ENCODE measurements around the gene RPS6KB1.

Gene RPS6KB1

DNA sequence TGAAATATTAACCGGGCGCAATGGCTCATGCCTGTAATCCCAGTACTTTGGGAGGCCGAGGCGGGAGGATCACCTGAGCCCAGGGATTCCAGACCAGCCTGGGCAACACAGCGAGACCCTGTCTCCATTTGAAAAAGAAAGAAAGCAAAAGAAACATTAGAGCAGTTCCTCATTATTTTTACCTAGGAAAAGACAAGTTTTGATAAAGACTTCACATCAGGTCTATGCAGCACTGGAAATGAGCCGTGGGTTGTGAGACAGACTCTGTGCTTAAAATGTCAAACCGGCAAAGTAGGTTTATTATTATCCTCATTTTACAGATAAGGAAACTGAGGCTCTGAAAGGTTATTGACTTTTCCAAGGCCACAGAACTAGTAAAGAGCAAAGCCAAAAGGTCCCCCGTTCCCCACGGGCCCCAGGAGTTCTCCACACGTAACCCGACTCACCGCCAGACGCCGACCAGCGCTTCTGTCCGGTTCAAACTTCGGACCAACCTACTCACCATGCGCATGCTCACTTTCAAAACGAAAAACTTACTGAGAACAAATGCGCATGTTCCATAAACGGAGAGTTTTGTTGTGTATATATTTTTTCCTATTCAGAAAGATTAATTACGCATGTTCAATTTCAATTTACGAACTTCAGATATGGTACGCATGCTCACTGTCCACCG, 534 bp upstream of the RPS6KB1 start:
- Histone ChIP-seq H3K27me3 (ENCODE audit: insufficient read depth, low read depth, severe bottlenecking) (no peaks in the 10 kb centered on the region), H3K4me3 (ENCODE audit: low read depth, low read length) (peak overlapping the region; percentile 84), H3K36me3 (peaks cover 35% of the 10 kb centered on the region), H3K27ac (peak overlapping the region; percentile 49), H3K9me3 (ENCODE audit: severe bottlenecking) (no peaks in the 10 kb centered on the region)
- TF ChIP-seq, protein P1, sequence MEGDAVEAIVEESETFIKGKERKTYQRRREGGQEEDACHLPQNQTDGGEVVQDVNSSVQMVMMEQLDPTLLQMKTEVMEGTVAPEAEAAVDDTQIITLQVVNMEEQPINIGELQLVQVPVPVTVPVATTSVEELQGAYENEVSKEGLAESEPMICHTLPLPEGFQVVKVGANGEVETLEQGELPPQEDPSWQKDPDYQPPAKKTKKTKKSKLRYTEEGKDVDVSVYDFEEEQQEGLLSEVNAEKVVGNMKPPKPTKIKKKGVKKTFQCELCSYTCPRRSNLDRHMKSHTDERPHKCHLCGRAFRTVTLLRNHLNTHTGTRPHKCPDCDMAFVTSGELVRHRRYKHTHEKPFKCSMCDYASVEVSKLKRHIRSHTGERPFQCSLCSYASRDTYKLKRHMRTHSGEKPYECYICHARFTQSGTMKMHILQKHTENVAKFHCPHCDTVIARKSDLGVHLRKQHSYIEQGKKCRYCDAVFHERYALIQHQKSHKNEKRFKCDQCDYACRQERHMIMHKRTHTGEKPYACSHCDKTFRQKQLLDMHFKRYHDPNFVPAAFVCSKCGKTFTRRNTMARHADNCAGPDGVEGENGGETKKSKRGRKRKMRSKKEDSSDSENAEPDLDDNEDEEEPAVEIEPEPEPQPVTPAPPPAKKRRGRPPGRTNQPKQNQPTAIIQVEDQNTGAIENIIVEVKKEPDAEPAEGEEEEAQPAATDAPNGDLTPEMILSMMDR (IDR thresholded peaks at IDR 0.05; ENCODE audit: low read depth, low read length): no peak
- DNase-seq: peak; percentile 33

DNA sequence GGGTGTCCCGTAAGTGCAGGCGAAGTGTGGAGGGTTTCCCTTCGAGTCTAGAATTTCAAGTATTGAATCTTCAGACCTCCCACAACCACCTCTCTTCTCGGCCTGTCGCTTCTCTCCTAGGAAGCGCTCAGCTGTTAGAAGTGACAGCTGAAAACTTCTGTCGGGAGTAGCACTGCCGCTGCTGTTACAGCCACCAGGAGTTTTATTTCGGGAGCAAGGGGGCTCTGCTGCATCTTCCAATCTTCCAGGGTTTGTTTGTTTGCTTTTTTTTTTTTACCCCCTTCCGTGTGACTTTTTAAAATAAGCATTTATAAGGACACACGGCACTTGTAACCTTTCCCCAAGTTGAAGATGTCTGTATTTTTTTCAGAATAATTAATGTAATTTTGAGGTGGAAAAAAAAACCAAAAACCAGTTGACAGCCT, 767 bp downstream of the RPS6KB1 start:
- no peaks in the 10 kb centered on the region for H3K27me3 ChIP-seq (ENCODE audit: insufficient read depth, low read depth, severe bottlenecking)
- peak overlapping the region; percentile 84 for H3K4me3 ChIP-seq (ENCODE audit: low read depth, low read length)
- no peak for DNase-seq
- TF ChIP-seq, protein P1 (IDR thresholded peaks at IDR 0.05; ENCODE audit: low read depth, low read length): no peak
- H3K27ac ChIP-seq: peak overlapping the region; percentile 87
- peaks cover 23% of the 10 kb centered on the region for H3K36me3 ChIP-seq
- no peaks in the 10 kb centered on the region for H3K9me3 ChIP-seq (ENCODE audit: severe bottlenecking)

DNA sequence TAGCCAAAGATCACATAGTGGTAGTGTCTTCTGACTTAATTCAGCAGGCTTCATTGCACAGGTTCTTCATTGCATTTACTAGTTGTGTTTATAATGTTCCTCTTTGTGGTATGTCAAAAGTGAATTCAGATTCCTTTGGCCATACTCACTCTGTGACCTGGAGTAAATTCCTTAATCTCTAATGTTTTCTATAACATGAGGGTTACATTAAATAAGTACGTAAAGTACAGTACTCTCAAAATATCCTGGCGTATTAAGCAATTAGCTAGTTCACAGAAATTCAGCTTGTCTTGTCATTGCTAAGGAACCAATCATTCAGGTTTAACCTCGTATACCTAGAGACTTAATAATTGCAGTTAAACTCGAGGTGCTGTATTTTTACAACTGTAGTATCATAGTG, 4.2 kb downstream of the RPS6KB1 start:
- TF ChIP-seq, protein P1 (IDR thresholded peaks at IDR 0.05; ENCODE audit: low read depth, low read length): no peak
- no peak for DNase-seq
- Histone ChIP-seq H3K27me3 (ENCODE audit: insufficient read depth, low read depth, severe bottlenecking) (no peaks in the 10 kb centered on the region), H3K36me3 (peaks cover 9% of the 10 kb centered on the region), H3K9me3 (ENCODE audit: severe bottlenecking) (no peaks in the 10 kb centered on the region), H3K4me3 (ENCODE audit: low read depth, low read length) (no peak overlapping the region), H3K27ac (no peak overlapping the region)

DNA sequence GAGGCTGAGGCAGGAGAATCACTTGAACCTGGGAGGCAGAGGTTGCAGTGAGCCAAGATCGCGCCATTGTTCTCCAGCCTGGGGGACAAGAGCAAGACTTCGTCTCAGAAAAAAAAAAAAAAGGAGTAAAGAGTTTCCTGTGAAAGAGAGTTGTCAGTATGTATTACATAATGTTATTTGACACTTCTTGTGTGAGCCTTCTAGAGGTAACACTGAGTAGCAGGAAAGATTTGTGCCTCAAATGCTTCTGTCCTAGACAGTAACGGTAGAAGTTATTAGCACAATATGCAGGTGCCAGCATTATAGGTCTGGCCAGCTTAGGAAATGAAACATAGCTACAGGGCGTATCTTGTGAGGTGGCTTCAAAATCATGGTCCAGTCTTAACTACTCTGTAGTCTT, 6.2 kb downstream of the RPS6KB1 start:
- H3K27me3 ChIP-seq (ENCODE audit: insufficient read depth, low read depth, severe bottlenecking): no peaks in the 10 kb centered on the region
- no peak overlapping the region for H3K27ac ChIP-seq
- no peak for DNase-seq
- no peak overlapping the region for H3K4me3 ChIP-seq (ENCODE audit: low read depth, low read length)
- H3K36me3 ChIP-seq: peaks cover 11% of the 10 kb centered on the region
- TF ChIP-seq, protein P1 (IDR thresholded peaks at IDR 0.05; ENCODE audit: low read depth, low read length): no peak
- H3K9me3 ChIP-seq (ENCODE audit: severe bottlenecking): no peaks in the 10 kb centered on the region

DNA sequence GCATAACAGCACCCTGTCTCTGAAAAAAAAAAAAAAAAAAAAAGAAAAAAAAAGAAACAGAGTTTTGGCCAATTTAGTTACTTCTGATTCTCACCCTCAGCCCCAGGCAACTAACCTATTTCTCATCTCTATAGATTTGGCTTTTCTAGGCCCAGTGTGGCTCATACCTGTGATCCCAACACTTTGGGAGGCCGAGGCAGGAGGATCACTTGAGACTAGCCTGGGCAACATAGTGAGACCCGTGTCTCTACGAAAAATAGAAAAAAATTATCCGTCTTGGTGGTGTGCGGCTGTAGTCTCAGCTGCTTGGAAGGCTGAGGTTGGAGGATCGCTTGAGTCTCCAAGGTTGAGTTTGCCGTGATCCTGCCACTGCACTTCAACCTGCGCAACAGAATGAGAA, 8.7 kb downstream of the RPS6KB1 start:
- H3K27ac ChIP-seq: no peak overlapping the region
- no peak for DNase-seq
- peaks cover 11% of the 10 kb centered on the region for H3K36me3 ChIP-seq
- no peak overlapping the region for H3K4me3 ChIP-seq (ENCODE audit: low read depth, low read length)
- no peaks in the 10 kb centered on the region for H3K9me3 ChIP-seq (ENCODE audit: severe bottlenecking)
- H3K27me3 ChIP-seq (ENCODE audit: insufficient read depth, low read depth, severe bottlenecking): no peaks in the 10 kb centered on the region
- TF ChIP-seq, protein P1 (IDR thresholded peaks at IDR 0.05; ENCODE audit: low read depth, low read length): no peak

DNA sequence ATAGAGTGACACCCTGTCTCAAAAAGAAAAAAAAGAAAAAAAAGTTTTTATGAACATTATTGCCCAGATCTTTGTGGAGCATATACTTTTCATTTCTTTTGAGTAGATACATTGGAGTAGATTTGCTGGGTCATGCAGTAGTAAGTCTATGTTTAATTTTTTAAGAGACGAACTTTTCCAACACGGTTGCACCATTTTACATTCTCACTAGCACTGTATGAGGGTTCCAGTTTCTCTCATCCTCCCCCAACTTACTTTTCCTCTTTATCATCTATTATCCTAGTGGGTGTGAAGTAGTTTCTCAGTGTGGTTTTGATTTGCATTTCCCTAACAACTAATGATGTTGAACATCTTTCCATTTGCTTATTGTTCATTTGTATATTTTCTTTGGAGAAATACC, 10.5 kb downstream of the RPS6KB1 start:
- Histone ChIP-seq H3K36me3 (peaks cover 23% of the 10 kb centered on the region), H3K27ac (no peak overlapping the region), H3K9me3 (ENCODE audit: severe bottlenecking) (no peaks in the 10 kb centered on the region), H3K27me3 (ENCODE audit: insufficient read depth, low read depth, severe bottlenecking) (no peaks in the 10 kb centered on the region), H3K4me3 (ENCODE audit: low read depth, low read length) (no peak overlapping the region)
- no peak for DNase-seq
- TF ChIP-seq, protein P1 (IDR thresholded peaks at IDR 0.05; ENCODE audit: low read depth, low read length): no peak
